ENCODE measurements around the gene FECH.

Gene FECH

DNA sequence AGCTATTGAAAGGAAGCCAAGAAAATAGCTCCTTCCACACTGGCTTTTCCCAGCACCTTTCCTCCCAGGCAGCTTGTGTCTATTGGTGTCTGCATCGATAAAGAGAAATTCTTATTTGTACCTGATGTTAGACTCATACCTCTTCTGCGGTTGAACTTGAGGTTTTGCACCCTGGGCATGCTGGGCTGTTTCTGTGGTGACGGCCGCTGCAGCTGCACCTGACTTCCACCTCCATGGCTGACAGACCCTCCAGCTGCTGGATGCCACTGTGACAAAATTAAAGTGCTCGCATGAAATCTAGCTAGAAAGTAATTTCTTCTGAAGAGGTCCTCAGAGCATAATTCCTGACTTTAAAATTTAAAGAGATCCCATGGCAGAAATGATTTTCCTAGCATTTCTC, 6.6 kb downstream of the FECH start:
- DNase-seq (ENCODE audit: low read depth), result no peak

DNA sequence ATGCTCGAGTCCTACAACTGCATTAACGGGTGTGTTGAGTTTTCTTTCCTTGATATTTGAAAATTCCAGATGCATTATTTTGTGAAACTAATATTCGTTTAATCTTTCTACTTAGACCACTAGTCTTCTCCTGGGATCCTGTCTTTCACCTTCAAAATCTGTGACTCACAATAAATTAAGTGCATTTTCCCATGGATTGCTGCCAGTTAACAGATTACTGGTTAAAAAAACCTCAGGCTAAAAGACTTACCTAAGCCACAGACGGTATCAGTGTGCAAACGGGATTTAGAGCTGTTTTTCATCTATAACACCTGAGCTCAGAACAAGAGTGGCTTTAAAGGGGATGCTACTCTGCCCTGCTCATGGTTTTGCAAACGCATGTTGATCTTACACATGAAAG, 10.2 kb downstream of the FECH start:
- no peak for DNase-seq (ENCODE audit: low read depth)

DNA sequence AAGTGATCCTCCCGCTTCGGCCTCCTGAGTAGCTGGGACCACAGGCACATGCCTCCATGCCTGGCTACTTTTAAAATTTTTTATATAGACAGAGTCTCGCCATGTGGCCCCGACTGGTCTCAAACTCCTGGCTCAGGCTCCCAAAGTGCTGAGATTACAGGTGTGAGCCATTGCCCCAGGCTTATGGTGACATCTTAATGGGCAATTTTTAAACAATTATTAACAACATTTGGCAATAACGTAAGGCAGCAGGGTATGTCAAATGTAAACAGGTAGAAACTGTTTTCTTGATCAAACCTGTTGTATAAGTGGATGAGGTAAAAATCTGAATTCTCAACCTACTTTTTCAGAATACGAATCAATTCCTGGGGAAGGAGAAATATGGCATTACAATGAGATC, 11.0 kb downstream of the FECH start:
- no peak for DNase-seq (ENCODE audit: low read depth)

DNA sequence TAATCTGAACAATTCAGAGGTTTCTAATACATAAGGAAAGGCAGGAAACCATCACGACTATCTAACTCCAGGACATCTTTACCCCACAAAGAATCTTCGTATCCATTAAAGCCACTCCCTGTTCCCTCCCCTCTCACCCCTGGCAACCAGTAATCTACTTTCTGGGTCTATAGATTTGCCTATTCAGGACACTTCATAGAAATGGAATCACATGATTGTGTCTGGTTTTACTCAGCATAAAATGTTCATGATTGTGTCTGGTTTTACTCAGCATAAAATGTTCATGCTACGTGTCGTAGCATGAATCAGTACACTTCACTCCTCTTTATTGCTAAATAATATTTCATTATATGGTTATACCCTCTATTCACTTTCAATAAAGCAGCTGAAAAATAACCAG, 11.6 kb downstream of the FECH start:
- no peak for DNase-seq (ENCODE audit: low read depth)

DNA sequence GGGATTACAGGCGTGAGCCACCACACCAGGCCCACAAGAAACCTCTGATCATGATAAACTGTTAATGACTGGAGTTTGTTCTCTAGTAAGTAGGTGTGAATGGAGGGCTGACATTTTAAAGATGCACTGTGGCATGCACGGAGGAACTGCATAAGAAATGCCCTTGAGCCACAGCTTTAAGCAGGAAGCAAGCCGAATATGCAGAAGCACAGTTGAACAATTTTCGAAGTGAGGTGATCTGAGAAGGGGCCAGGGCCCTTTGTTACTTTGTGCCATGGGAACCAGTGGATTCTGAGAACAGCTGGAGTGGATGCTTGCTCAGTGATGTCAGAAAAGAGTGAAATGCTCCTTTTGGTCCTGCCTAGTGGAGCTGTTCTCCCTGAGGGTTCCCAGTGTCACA, 16.3 kb downstream of the FECH start:
- no peak for DNase-seq (ENCODE audit: low read depth)

DNA sequence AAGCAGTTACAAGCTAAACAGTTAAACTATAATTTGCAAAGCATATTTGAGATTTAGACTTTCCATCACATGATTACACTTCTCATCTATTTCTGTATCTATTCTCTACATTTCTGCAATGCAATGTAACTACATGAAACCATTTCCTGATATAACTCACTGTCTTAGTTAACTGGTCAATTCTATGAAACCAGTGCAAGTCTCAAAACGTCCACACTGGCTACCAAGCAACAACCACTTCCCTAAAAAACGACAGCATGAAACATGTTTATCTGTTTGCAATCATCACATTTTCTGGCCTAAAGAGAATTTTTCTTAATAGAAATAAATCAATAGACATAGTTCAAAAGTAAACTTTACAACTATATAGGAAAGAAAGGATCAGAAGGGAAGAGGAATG, 17.4 kb downstream of the FECH start:
- DNase-seq (ENCODE audit: low read depth), result no peak

DNA sequence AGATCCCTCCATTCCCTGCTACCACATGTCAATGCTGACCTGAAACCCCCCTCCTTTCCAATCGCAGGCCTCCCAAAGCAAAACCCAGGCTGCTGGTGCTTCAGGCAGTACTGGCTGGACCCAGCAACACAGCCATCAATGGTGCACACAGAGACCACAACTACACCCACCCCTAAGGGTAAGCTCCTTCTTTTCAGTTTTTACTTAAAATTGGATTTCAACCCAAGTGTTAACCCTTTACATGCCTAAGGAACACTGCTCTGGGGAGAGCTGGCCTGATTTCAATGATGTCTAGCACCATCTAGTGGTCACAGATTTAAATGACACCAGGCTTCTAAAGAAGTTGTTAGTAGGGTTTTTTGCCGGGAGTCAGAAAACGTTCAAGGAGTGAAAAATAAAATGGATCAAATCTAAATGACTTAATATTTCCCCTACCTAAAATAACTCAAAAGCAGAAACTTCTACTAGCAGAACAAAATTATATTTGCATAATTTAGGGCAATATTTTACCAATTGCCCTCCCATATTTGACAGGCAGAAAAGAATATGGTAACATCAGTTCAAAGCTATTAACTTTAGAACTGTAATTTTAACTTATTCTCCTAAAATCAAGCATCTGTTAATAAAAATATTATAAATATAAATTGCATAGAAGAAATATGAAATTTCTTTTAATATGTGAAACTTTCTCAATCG, 24.6 kb downstream of the FECH start:
- no peak for DNase-seq (ENCODE audit: low read depth)

DNA sequence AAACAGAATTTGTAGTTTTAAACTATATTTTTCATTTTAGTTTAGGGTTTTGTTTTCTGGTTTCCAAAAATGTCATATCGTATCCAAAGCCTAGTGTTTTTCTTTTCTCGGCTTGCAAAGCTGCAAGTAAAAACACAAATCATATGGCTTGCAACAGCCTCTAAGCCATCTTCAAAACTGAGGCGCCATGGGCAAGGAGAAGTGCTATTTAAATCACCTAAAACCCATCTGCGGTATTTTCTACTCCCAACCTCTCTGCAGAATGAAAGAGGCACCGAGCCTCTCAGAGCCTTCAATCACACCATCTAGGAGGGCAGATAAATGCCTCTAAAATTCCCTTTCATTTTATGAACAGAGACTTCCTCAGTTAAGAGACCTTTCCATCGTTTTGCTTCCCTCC, 25.2 kb downstream of the FECH start:
- DNase-seq (ENCODE audit: low read depth), result no peak

DNA sequence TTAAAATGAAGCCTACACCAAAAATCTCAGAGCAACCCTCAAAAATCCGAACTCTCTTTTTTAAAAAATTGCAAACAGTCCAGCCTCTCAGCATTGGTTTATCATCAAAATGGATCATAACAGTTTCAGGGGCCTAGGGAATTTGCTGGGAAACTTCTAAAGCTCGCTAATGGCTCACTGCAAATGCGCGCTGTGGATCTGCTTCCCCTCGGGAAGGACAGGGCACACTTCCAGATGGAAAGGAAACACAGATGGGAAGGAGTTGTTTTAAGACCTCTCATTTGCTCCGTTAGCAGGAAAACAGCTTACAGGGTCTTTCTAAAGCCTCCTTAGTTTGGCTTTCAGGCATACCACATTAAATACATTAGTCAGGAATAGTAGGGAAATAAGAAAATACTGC, 27.2 kb downstream of the FECH start:
- DNase-seq (ENCODE audit: low read depth), result no peak

DNA sequence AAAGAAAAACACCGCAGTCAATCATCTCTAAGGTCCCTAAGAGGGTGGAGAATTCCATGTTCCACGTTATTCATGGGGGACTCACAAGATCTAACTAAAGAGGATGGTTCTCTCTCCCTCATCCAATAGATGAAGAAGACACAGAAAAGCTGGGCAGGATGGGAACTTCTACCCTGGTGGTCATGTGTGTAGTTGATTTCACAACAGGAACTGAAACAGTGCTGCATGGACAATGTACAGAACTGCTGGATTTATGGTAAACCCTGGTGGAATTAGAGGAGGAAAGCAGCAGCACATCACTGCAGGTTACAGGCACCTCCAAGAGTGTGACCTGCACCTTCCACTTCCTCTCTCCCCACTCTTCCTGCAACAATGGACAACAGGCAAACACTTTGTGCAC, 31.4 kb downstream of the FECH start:
- no peak for DNase-seq (ENCODE audit: low read depth)

DNA sequence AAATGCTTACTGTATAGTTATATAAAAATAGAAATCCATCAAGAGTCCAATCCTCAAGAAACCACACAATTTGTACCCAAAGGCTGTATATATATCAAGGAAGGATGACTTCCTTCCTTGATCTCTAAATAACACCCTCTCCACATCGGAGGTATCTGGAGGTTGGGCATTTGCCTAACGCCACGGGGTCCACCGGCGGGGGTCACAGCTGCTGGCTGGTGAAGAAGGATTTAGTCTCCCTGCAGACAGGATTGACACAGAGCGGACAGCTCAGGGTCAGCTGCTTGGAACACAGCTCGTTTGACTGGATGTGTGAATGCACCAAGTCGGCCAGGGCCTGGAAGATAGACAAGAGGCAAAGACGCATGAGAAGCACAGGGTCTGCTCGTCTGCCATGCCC, 36.0 kb downstream of the FECH start:
- no peak for DNase-seq (ENCODE audit: low read depth)

DNA sequence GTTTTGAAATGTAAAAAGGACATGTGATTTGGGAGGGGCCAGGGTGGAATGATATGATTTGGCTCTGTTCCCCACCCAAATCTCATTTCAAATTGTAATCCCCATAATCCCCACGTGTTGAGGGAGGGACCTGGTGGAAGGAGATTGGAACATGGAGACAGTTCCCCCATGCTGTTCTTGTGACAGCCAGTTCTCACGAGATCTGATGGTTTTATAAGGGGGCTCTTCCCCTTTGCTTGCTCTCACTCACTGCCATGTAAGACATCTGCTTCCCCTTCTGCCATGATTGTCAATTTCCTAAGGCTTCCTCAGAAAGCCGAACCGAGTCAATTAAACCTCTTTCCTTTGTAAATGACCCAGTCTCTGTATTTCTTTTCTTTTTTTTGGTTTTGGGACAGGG, 39.2 kb downstream of the FECH start:
- no peak for DNase-seq (ENCODE audit: low read depth)

DNA sequence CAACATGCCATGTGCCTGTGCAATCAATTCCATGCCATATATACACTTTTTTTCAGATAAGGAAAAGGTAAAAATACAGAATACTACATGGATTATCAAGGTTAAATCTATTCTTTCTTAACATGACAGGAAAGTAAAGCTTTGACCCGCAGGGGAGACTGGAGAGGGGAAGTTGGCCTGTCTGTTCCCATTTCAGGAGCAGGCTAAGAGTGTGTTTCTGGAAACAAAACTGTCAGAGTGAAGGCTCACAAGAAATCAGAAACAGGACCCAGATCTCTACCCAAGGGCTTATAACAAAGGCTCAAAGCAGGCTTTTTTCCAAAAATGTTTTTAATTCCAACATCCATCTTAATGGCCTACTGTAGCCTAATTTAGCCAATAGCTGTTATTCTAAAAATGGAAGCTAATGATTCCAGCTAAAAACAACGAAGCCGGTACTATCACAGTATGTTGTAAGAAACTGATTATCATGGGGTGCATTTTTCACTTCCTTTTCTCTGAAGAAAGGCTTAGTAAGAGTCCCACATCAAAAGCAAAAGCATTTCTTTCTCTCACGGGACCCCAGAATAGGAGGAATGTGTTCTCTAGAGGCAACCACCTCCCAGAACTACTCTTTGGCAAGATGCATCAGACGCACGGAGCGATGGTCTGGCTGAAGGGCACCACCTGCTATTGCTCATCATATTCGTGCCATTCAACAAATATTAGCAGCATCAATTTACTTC, 41.4 kb downstream of the FECH start:
- no peak for DNase-seq (ENCODE audit: low read depth)

DNA sequence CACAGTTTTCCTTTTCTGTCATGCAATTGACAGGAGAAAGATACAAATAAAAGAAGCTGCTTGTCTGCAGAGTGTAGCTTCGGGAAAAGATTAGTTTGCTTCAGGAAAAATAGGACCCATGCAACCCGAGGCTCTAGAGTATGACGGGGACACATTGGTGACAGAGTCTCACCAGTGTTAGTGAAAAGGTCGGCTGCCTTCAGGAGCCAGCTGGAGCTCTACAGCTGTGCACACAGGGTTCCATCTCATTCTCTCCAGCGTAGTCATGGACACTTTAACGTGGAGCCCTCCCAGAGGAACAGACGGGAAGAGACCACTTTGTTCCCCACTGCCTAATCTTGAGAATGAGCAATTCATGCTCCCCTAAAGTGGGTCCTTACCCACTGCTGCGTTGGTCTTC, 42.9 kb downstream of the FECH start:
- no peak for DNase-seq (ENCODE audit: low read depth)

DNA sequence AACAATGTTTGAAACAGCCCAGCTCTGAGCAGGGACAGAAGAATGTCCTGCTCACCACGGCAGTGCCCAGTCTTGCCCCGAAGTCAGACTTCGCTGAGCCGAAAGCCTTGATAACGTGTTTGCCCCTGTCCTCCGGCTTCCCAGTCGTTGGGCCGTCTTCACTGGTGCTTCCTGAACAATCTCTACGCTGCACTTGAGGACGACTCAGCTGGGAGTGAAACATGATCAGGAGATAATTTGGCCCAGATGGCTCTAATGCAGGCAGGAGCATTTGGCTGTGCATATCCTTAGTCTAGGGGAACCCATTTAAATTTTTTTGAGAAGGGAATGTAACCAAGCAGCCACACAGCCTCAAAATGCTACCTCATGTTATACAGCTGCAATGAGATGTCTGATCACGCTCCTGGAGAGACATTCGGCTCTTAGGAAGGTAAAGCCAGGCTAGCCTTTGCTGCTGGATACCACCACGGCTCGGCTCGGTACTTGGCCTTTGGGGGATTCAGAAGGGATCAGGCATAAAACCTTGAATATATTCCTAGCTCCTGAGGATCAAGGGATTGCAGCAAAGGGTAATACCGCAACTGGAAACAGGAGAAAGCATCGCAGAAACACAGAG, 43.6 kb downstream of the FECH start:
- no peak for DNase-seq (ENCODE audit: low read depth)

DNA sequence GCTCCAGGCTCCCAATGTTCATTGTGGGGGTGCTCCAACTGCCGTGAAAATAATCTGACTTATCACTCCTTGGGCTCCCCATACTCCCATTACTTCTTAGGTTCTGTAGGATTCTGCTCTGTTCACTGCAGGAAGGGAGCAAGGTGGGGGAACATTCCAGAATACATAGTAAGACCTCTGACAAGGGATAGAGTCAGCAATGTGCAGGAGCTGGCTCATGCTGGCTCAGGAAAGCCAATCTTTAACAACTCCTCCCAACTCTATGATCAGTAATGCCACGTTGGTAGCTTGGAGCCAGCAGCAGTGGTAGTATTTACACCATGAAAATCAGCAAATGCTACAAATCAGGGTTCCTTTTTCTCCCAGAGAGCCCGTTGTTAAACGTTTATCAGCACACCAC, 44.4 kb downstream of the FECH start:
- no peak for DNase-seq (ENCODE audit: low read depth)

DNA sequence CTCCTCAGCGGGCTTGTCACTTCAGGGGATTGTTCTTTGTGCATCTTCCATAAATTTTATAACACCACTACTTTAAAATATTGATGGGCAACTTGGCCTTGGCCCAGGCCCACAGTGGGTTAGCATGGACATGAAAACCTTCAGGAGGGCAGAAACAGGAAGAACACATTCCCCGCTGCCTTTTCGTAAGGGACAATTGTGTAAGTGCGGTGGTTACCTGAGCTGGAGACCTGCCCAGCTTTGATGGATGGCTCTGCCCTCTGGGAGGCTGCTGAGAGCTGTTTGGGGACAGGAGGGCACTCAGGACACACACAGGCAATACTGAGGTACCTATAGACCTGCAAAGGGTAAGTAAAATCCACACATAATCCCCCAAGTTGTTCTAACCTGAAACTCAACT, 46.8 kb downstream of the FECH start:
- DNase-seq (ENCODE audit: low read depth), result no peak

DNA sequence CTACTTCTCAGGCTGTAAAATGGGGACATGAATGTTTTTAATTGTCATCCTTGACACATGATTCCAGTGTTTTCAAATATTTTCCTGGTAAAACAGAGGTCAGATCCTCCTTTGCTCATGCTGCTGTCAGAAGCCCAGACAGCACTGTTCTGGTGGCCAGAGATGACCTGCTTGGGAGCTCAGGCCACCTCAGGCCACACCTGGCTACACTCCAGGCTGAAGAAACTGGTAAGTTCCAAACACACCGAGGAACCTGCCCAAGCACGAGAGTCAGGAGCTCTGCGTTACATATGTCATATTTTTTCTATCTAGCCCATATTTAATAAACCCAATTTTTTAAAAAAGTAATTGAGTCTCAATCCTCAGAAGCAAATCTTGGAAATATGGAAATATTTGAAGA, 47.9 kb downstream of the FECH start:
- no peak for DNase-seq (ENCODE audit: low read depth)

DNA sequence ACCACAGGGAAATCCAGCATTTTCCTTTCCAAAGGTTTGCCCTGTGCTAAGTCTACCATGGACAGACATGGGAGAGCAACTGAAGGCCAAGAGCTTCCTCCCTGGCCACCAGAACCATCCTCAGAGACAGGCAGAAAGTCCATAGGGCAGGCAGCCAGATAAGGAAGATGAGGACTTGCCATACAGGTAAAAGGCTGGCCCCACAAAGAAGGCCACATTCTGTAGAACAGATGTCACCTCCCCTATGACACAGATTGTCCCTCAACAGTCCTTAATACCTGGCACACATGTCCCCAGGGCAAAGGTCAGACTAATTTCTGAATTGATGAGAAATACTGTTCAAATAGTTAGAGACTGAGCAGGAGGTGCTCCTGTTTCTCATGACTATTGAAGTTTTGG, 52.0 kb downstream of the FECH start:
- no peak for DNase-seq (ENCODE audit: low read depth)

DNA sequence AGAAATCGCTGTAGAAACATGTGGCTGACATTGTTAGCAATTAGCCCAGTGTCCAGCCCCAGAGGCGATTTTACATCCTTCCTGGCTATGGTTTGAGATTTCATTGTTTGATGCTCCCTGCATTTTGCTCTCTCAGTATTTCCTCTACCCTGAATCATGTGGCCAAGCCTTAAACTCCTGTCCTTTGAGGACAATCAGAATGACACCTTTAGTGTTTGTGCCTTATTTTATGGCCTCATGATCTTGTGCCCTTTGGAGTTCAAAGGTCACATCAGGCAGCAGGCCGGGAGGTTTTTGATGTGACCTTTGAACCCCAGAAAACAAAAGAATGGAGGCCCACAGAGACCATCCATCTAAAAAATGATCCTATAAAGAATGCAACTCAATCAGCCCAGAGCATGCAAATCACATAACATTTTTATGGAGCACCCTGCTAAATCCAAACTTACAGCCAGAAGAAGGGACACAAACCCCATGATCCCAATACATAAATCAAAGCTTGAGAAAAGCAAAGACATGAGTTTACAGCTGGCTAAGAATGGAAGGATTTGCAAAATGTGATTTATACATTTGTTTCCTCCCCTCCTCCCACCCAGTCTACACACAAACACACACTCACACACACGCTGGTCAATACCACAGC, 52.5 kb downstream of the FECH start:
- DNase-seq (ENCODE audit: low read depth), result no peak

DNA sequence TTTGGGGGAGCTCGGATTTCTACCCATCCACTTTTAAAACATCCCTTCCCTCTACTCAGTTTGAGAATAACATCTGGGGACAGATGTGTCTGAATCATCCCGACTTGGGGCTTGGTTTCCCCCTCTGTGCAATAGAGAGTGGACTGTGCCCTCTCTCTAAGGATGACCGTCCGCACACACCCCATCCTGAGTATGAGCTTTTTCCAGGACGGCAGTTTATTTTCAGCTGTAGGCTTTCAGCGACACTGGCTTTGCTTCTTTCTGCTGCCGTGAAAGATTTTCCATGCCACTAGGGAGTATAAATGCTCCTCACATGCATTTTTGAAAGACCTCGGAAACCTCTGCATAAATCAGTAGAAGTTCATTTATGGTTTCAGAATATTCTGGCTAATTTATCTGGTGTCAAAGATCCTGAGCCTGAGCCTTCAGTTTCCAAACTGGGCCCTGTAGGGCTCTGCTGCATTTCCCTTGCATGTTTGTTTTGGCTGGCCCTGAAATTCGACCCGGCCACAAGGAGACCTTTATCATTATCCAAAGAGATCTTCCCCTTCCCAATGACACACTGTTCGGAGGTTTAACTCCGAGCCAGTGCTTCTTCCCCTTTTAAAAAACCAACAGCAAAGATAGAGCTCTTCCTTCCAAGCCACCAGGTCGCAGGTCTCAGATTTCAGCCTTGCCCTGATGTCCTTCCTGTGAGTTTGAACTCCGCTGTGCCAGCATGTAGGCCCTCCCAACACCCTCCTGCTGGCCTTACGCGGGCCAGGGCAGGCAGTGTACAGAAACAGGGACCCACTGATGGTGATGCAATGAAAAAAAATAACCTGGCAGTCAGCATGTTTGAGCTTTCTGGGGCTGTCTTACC, 53.3 kb downstream of the FECH start:
- no peak for DNase-seq (ENCODE audit: low read depth)

DNA sequence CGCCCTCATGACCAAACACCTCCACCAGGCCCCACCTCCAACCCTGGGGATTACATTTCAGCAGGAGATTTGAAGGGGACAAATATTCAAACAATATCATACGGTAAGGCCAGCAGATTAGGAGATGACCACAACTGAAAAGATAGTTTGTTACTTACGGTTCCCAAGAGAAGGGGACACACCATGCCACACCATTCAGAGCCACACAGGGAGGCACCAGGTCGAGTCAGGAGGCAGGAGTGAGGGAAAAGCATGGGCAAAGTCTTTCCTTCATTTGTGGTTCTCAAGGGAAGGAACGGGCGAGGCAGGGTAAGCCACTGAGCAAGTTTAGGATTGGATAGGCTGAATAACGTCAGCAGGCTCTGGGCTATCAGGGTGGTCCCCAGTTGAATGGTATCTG, 57.4 kb downstream of the FECH start:
- DNase-seq (ENCODE audit: low read depth), result no peak
